ENCODE measurements around the gene GIT2.

DNA sequence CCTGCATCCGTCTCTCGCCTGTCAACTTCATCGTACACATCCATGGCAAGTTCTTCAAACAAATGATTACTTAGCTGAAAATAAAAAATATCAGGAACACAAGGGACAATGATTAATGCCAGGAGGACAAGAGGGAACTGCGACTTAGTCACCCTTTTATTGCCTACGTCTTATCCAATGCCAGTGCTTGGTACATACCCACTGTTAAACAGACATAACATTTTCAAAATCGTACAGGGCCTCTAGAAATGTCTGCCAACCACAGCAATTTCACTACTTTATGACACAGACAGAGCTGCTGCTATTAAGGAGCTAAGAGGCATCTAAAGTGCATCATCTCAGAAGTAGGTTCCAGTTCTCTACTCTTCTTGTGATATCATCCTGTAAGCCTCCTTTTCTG lies 34.6 kb downstream of the GIT2 start:
- TF ChIP-seq CREB1 (IDR thresholded peaks at IDR 0.05) (no peak), TEAD4 (IDR thresholded peaks at IDR 0.05; ENCODE audit: low read depth, low read length) (no peak), POLR2AphosphoS5 (IDR thresholded peaks at IDR 0.05; ENCODE audit: low read depth, low read length) (no peak), POLR2A (IDR thresholded peaks at IDR 0.05; ENCODE audit: control extremely low read depth in 1 of 2, low read depth in 2 of 2, low read length in 2 of 2) (no peak), RBBP5 (IDR thresholded peaks at IDR 0.05; ENCODE audit: borderline replicate concordance, low read depth, low read length) (no peak), GABPA (IDR thresholded peaks at IDR 0.05; ENCODE audit: borderline replicate concordance, insufficient read depth, low read length) (no peak)
- TF ChIP-seq, protein P1, sequence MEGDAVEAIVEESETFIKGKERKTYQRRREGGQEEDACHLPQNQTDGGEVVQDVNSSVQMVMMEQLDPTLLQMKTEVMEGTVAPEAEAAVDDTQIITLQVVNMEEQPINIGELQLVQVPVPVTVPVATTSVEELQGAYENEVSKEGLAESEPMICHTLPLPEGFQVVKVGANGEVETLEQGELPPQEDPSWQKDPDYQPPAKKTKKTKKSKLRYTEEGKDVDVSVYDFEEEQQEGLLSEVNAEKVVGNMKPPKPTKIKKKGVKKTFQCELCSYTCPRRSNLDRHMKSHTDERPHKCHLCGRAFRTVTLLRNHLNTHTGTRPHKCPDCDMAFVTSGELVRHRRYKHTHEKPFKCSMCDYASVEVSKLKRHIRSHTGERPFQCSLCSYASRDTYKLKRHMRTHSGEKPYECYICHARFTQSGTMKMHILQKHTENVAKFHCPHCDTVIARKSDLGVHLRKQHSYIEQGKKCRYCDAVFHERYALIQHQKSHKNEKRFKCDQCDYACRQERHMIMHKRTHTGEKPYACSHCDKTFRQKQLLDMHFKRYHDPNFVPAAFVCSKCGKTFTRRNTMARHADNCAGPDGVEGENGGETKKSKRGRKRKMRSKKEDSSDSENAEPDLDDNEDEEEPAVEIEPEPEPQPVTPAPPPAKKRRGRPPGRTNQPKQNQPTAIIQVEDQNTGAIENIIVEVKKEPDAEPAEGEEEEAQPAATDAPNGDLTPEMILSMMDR (IDR thresholded peaks at IDR 0.05; ENCODE audit: control extremely low read depth in 1 of 3, insufficient read depth in 1 of 3, low read depth in 1 of 3, low read length in 3 of 3), result no peak
